Liver (tissue), 3 donors: Measurements from ENCODE around the gene LPP.
"Not testable (repeated sequence)": the region's sequence is repeated elsewhere in the genome, so short reads cannot be mapped to it uniquely, and the experiment has no call there.

Source experiments
- JUND ChIP-seq, 2 donors: IDR thresholded peaks; 2 replicates each; pipeline ENCODE4 v1.6.1; 2016; ENCODE audit warnings: antibody characterized with exemption in 2 of 2
- RAD21 ChIP-seq, 2 donors: IDR thresholded peaks; 2 replicates each; pipeline ENCODE4 v1.6.1; 2016; ENCODE audit warnings: antibody characterized with exemption in 2 of 2, mild to moderate bottlenecking in 2 of 2
- RXRA ChIP-seq, 2 donors: IDR thresholded peaks; 2 replicates each; pipeline ENCODE4 v1.6.1; 2017 to 2018; ENCODE audit warnings: antibody characterized with exemption in 2 of 2, mild to moderate bottlenecking in 1 of 2
- SP1 ChIP-seq: IDR thresholded peaks from 2 replicates; pipeline ENCODE4 v1.6.1; 2018; ENCODE audit warnings: antibody characterized with exemption, mild to moderate bottlenecking
- TAF1 ChIP-seq: conservative IDR thresholded peaks from 2 replicates; pipeline ENCODE4 v1.6.1; 2016; ENCODE audit warnings: antibody characterized with exemption, mild to moderate bottlenecking
- YY1 ChIP-seq: IDR thresholded peaks from 2 replicates; pipeline ENCODE4 v1.6.1; 2016; ENCODE audit warnings: antibody characterized with exemption, mild to moderate bottlenecking
- TF ChIP-seq, protein P1 (sequence below): fragments of 150-350 bp; IDR thresholded peaks from 2 replicates; pipeline ENCODE4 v1.5.1; 2017; ENCODE audit warnings: improper control_type of control experiment, low read depth, low read length; ENCODE audit not compliant: missing input control
- TF ChIP-seq, protein P2 (sequence below): IDR thresholded peaks from 2 replicates; pipeline ENCODE4 v1.6.1; 2016; ENCODE audit warnings: antibody characterized with exemption, mild to moderate bottlenecking
- TF ChIP-seq, protein P3 (sequence below): IDR thresholded peaks from 2 replicates; pipeline ENCODE4 v1.6.1; 2016; ENCODE audit warnings: antibody characterized with exemption
- TF ChIP-seq, protein P4 (sequence below): IDR thresholded peaks from 2 replicates; pipeline ENCODE4 v1.6.1; 2016; ENCODE audit warnings: antibody characterized with exemption
- donor health status: healthy.
- donor health status: healthy.

DNA sequence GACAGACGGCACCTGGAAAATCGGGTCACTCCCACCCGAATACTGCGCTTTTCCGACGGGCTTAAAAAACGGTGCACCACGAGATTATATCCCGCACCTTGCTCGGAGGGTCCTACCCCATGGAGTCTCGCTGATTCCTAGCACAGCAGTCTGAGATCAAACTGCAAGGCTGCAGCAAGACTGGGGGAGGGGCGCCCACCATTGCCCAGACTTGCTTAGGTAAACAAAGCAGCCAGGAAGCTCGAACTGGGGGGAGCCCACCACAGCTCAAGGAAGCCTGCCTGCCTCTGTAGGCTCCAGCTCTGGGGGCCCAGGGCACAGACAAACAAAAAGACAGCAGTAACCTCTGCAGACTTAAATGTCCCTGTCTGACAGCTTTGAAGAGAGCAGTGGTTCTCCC, 482.3 kb downstream of the LPP start:
- TF ChIP-seq, protein P1, sequence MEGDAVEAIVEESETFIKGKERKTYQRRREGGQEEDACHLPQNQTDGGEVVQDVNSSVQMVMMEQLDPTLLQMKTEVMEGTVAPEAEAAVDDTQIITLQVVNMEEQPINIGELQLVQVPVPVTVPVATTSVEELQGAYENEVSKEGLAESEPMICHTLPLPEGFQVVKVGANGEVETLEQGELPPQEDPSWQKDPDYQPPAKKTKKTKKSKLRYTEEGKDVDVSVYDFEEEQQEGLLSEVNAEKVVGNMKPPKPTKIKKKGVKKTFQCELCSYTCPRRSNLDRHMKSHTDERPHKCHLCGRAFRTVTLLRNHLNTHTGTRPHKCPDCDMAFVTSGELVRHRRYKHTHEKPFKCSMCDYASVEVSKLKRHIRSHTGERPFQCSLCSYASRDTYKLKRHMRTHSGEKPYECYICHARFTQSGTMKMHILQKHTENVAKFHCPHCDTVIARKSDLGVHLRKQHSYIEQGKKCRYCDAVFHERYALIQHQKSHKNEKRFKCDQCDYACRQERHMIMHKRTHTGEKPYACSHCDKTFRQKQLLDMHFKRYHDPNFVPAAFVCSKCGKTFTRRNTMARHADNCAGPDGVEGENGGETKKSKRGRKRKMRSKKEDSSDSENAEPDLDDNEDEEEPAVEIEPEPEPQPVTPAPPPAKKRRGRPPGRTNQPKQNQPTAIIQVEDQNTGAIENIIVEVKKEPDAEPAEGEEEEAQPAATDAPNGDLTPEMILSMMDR, result not testable (repeated sequence)
- TF ChIP-seq JUND (IDR thresholded peaks at IDR 0.05); YY1; SP1; RXRA (IDR thresholded peaks at IDR 0.05); RAD21 (IDR thresholded peaks at IDR 0.05); TAF1: not testable (repeated sequence)
- TF ChIP-seq, protein P2, sequence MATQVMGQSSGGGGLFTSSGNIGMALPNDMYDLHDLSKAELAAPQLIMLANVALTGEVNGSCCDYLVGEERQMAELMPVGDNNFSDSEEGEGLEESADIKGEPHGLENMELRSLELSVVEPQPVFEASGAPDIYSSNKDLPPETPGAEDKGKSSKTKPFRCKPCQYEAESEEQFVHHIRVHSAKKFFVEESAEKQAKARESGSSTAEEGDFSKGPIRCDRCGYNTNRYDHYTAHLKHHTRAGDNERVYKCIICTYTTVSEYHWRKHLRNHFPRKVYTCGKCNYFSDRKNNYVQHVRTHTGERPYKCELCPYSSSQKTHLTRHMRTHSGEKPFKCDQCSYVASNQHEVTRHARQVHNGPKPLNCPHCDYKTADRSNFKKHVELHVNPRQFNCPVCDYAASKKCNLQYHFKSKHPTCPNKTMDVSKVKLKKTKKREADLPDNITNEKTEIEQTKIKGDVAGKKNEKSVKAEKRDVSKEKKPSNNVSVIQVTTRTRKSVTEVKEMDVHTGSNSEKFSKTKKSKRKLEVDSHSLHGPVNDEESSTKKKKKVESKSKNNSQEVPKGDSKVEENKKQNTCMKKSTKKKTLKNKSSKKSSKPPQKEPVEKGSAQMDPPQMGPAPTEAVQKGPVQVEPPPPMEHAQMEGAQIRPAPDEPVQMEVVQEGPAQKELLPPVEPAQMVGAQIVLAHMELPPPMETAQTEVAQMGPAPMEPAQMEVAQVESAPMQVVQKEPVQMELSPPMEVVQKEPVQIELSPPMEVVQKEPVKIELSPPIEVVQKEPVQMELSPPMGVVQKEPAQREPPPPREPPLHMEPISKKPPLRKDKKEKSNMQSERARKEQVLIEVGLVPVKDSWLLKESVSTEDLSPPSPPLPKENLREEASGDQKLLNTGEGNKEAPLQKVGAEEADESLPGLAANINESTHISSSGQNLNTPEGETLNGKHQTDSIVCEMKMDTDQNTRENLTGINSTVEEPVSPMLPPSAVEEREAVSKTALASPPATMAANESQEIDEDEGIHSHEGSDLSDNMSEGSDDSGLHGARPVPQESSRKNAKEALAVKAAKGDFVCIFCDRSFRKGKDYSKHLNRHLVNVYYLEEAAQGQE, result not testable (repeated sequence)
- TF ChIP-seq, protein P3, sequence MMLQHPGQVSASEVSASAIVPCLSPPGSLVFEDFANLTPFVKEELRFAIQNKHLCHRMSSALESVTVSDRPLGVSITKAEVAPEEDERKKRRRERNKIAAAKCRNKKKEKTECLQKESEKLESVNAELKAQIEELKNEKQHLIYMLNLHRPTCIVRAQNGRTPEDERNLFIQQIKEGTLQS, result not testable (repeated sequence)
- TF ChIP-seq, protein P4, sequence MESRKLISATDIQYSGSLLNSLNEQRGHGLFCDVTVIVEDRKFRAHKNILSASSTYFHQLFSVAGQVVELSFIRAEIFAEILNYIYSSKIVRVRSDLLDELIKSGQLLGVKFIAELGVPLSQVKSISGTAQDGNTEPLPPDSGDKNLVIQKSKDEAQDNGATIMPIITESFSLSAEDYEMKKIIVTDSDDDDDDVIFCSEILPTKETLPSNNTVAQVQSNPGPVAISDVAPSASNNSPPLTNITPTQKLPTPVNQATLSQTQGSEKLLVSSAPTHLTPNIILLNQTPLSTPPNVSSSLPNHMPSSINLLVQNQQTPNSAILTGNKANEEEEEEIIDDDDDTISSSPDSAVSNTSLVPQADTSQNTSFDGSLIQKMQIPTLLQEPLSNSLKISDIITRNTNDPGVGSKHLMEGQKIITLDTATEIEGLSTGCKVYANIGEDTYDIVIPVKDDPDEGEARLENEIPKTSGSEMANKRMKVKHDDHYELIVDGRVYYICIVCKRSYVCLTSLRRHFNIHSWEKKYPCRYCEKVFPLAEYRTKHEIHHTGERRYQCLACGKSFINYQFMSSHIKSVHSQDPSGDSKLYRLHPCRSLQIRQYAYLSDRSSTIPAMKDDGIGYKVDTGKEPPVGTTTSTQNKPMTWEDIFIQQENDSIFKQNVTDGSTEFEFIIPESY, result not testable (repeated sequence)
